Trophoblast cell (in vitro differentiated cells and primary cell): ENCODE measurements around the gene NKX1-2.

Experiments used
- DNase-seq, 2 donors: peaks; one replicate each; pipeline ENCODE4 v3.0.0-alpha.2; 2016
- H2AFZ ChIP-seq: 2 replicates; pipeline ENCODE4 v1.6.1; 2013; ENCODE audit warnings: low read length, moderate library complexity, mild to moderate bottlenecking; ENCODE audit not compliant: insufficient read depth, poor library complexity
- H2AK5ac ChIP-seq: 2 replicates; pipeline ENCODE4 v1.6.1; 2013; ENCODE audit warnings: mild to moderate bottlenecking, low read length
- H2BK120ac ChIP-seq: 2 replicates; pipeline ENCODE4 v1.6.1; 2013; ENCODE audit warnings: low read length, mild to moderate bottlenecking, moderate library complexity; ENCODE audit not compliant: insufficient read depth, poor library complexity
- H2BK12ac ChIP-seq: 2 replicates; pipeline ENCODE4 v1.6.1; 2013; ENCODE audit warnings: mild to moderate bottlenecking, low read length, moderate library complexity
- H2BK5ac ChIP-seq: 2 replicates; pipeline ENCODE4 v1.6.1; 2013; ENCODE audit warnings: low read length, low read depth, moderate library complexity, mild to moderate bottlenecking; ENCODE audit not compliant: poor library complexity
- H3K14ac ChIP-seq: 2 replicates; pipeline ENCODE4 v1.6.1; 2013; ENCODE audit warnings: mild to moderate bottlenecking, low read length
- H3K18ac ChIP-seq: 2 replicates; pipeline ENCODE4 v1.6.1; 2013; ENCODE audit warnings: mild to moderate bottlenecking, low read length
- H3K23ac ChIP-seq: 2 replicates; pipeline ENCODE4 v1.6.1; 2013; ENCODE audit warnings: low read length
- H3K27ac ChIP-seq: 2 replicates; pipeline ENCODE4 v1.5.1; 2013; ENCODE audit warnings: low read depth, mild to moderate bottlenecking, inconsistent platforms, low read length, moderate library complexity
- H3K27me3 ChIP-seq: 2 replicates; pipeline ENCODE4 v1.6.1; 2013; ENCODE audit warnings: inconsistent platforms, mild to moderate bottlenecking, low read length, moderate library complexity; ENCODE audit not compliant: insufficient read depth
- H3K36me3 ChIP-seq, 2 experiments: 1 replicate in 1 of 2; 2 replicates in 1 of 2; pipeline ENCODE4 v1.6.1; 2013; ENCODE audit warnings: low read length in 2 of 2, mild to moderate bottlenecking in 2 of 2, moderate library complexity in 1 of 2; ENCODE audit not compliant: insufficient read depth in 2 of 2, control insufficient read depth in 1 of 2
- H3K4ac ChIP-seq: 2 replicates; pipeline ENCODE4 v1.6.1; 2013; ENCODE audit warnings: low read depth, mild to moderate bottlenecking, low read length, moderate library complexity
- H3K4me1 ChIP-seq, 2 experiments: 1 replicate in 1 of 2; 2 replicates in 1 of 2; pipeline ENCODE4 v1.6.1; 2013; ENCODE audit warnings: low read length in 2 of 2, mild to moderate bottlenecking in 2 of 2, moderate library complexity in 1 of 2; ENCODE audit not compliant: insufficient read depth in 2 of 2, control insufficient read depth in 1 of 2
- H3K4me2 ChIP-seq: 2 replicates; pipeline ENCODE4 v1.6.1; 2013; ENCODE audit warnings: inconsistent platforms, mild to moderate bottlenecking, low read length, moderate library complexity
- H3K4me3 ChIP-seq: 2 replicates; pipeline ENCODE4 v1.5.1; 2013; ENCODE audit warnings: mild to moderate bottlenecking, low read depth, low read length, inconsistent platforms
- H3K79me1 ChIP-seq: one replicate; pipeline ENCODE4 v1.6.1; 2013; ENCODE audit warnings: low read length
- H3K79me2 ChIP-seq: 2 replicates; pipeline ENCODE4 v1.6.1; 2013; ENCODE audit warnings: low read length, mild to moderate bottlenecking; ENCODE audit not compliant: control insufficient read depth, insufficient read depth, poor library complexity
- H3K9ac ChIP-seq: 2 replicates; pipeline ENCODE4 v1.6.1; 2013; ENCODE audit warnings: mild to moderate bottlenecking, low read length
- H3K9me3 ChIP-seq: 2 replicates; pipeline ENCODE4 v1.6.1; 2013; ENCODE audit warnings: low read depth, mild to moderate bottlenecking, control low read depth, inconsistent platforms, low read length; ENCODE audit not compliant: insufficient read depth
- H4K12ac ChIP-seq: 2 replicates; pipeline ENCODE4 v1.6.1; 2013; ENCODE audit warnings: low read depth, mild to moderate bottlenecking, low read length, moderate library complexity
- H4K8ac ChIP-seq: 2 replicates; pipeline ENCODE4 v1.6.1; 2013; ENCODE audit warnings: low read depth, mild to moderate bottlenecking, low read length, moderate library complexity
- H4K91ac ChIP-seq: one replicate; pipeline ENCODE4 v1.6.1; 2013; ENCODE audit warnings: low read depth, mild to moderate bottlenecking, low read length, moderate library complexity
- WGBS: extraction: QIAGEN DNeasy Blood & Tissue Kit; methylation state at CpG from one replicate; pipeline ENCODE4 v1.1.7; 2013; ENCODE audit warnings: missing lambda C conversion rate; ENCODE audit not compliant: insufficient read length, insufficient coverage; ENCODE audit errors: extremely low coverage; 5-methylcytosine and 5-hydroxymethylcytosine counted together

Gene NKX1-2

DNA sequence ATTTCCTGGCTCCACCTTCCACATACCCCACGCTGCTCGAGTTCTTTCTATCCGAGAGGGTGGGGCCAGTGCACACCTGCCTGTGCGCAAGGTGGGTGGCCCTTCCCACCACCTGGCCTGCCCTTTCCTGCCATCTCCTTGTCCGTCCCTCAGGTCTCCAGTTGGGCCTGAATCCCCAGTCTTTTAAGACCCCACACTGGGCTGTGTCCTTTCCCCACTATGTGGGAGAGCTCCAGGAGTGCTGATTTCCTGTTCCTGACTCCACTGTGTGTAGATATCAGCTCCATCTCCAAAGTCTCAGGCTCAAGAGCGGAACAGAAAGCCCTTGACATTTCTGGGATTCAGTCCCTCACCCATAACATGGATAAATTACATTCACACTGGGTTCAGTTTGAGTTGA lies 31.9 kb upstream of the NKX1-2 start:
- Histone ChIP-seq H3K27me3 (no peaks in the 10 kb centered on the region), H2AK5ac (no peak overlapping the region), H3K23ac (no peak overlapping the region), H3K4me2 (no peak overlapping the region), H2AFZ (no peak overlapping the region), H3K9me3 (peaks cover 3% of the 10 kb centered on the region), H4K91ac (no peak overlapping the region), H3K4ac (no peak overlapping the region), H2BK120ac (no peak overlapping the region), H3K14ac (no peak overlapping the region), H3K36me3 (no peaks in the 10 kb centered on the region), H2BK12ac (no peak overlapping the region), H2BK5ac (no peak overlapping the region), H3K79me1 (no peaks in the 10 kb centered on the region), H3K79me2 (no peaks in the 10 kb centered on the region), H3K27ac (no peak overlapping the region), H4K8ac (no peak overlapping the region), H3K4me1 (peaks cover 3 to 18% of the 10 kb centered on the region in 2 experiments), H3K18ac (no peak overlapping the region), H3K9ac (no peak overlapping the region), H3K4me3 (no peak overlapping the region), H4K12ac (no peak overlapping the region)
- no CpG with 5 or more reads among the region's 6 CpGs for WGBS
- DNase-seq: no peak

GRCh38 chr10:124480860-124481259 lies 31.0 kb upstream of the NKX1-2 start:
- no peak for DNase-seq
- Histone ChIP-seq H3K36me3 (no peaks in the 10 kb centered on the region), H4K8ac (no peak overlapping the region), H2BK120ac (no peak overlapping the region), H3K4me3 (no peak overlapping the region), H3K4me2 (no peak overlapping the region), H2AK5ac (no peak overlapping the region), H4K12ac (no peak overlapping the region), H3K18ac (no peak overlapping the region), H2BK5ac (no peak overlapping the region), H3K27me3 (no peaks in the 10 kb centered on the region), H3K79me2 (no peaks in the 10 kb centered on the region), H2AFZ (no peak overlapping the region), H3K14ac (no peak overlapping the region), H3K4me1 (peaks cover 3 to 18% of the 10 kb centered on the region in 2 experiments), H3K23ac (no peak overlapping the region), H3K79me1 (no peaks in the 10 kb centered on the region), H3K27ac (no peak overlapping the region), H2BK12ac (no peak overlapping the region), H3K9me3 (peaks cover 3% of the 10 kb centered on the region), H4K91ac (no peak overlapping the region), H3K9ac (no peak overlapping the region), H3K4ac (no peak overlapping the region)
- no CpG with 5 or more reads among the region's 5 CpGs for WGBS

DNA sequence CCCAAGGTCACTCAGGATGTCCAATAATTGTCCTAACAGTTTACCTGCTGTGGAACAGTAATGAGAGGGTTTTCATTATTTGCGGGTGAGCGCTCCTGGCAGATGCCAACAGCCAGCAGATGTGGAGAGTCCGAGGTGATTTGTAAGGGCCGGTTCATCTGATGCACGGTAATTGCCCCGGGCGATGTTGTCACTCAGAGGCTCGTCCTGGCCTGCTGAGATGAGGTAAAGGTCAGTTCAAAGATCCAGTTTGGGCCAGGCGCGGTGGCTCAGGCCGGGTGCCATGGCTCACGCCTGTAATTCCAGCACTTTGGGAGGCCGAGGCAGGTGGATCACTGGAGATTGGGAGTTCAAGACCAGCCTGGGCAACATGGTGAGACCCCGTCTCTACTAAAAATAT lies 28.7 kb upstream of the NKX1-2 start:
- Histone ChIP-seq H4K12ac (no peak overlapping the region), H4K91ac (no peak overlapping the region), H2BK5ac (no peak overlapping the region), H3K36me3 (no peaks in the 10 kb centered on the region), H3K27ac (no peak overlapping the region), H3K23ac (no peak overlapping the region), H3K4me2 (no peak overlapping the region), H3K4ac (no peak overlapping the region), H3K79me2 (no peaks in the 10 kb centered on the region), H3K4me1 (peaks cover 3 to 18% of the 10 kb centered on the region in 2 experiments), H4K8ac (no peak overlapping the region), H3K18ac (no peak overlapping the region), H3K79me1 (no peaks in the 10 kb centered on the region), H3K27me3 (no peaks in the 10 kb centered on the region), H2AK5ac (no peak overlapping the region), H2AFZ (no peak overlapping the region), H3K9me3 (peaks cover 3% of the 10 kb centered on the region), H3K9ac (no peak overlapping the region), H2BK120ac (no peak overlapping the region), H3K4me3 (no peak overlapping the region), H2BK12ac (no peak overlapping the region), H3K14ac (no peak overlapping the region)
- peak; percentile 93 to 96 for DNase-seq
- WGBS: no CpG with 5 or more reads among the region's 14 CpGs

DNA sequence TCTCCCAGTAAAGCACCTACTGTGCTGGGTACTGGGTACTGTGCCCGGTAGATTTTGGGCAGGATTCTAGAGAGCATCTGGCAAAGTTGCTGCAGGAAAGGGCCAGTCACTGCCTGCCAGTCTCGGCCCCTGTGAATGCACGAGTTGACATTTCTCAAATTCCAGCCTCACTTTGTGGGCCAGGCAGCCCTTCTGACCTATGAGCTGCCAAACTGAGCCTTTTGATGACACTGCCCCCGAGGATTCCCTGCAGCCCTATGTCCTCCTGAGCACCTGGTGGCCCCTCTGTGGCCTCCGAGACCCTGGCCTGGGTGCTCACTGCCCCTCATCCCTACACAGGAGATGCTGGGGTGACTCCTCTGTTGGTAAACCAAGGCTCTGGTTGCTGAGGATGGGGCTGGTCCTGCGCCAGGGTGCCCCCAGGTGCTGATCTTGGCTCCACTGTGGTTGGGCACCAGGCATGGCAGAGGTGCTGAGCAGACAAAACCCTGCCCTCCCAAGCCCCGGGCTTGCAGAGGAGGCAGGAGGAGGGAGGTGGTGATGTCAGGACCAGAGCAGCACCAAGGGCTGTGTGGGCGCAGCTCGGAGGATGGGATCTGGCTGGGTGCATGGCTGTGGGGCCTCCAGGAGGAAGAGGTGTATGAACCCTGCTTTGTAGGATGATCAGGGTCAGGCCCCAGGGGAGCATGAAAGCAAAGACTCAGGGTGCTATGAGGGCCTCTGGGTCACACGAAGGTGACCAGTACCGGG lies 28.0 kb upstream of the NKX1-2 start:
- Histone ChIP-seq H2BK12ac (no peak overlapping the region), H2AK5ac (no peak overlapping the region), H3K9ac (no peak overlapping the region), H3K9me3 (no peaks in the 10 kb centered on the region), H2AFZ (no peak overlapping the region), H3K23ac (no peak overlapping the region), H2BK120ac (no peak overlapping the region), H2BK5ac (no peak overlapping the region), H3K27me3 (no peaks in the 10 kb centered on the region), H3K4me2 (no peak overlapping the region), H3K4me1 (peaks cover 3 to 18% of the 10 kb centered on the region in 2 experiments), H3K79me2 (no peaks in the 10 kb centered on the region), H3K36me3 (no peaks in the 10 kb centered on the region), H3K4ac (no peak overlapping the region), H4K12ac (no peak overlapping the region), H4K8ac (no peak overlapping the region), H3K27ac (no peak overlapping the region), H3K18ac (no peak overlapping the region), H4K91ac (no peak overlapping the region), H3K79me1 (no peaks in the 10 kb centered on the region), H3K4me3 (no peak overlapping the region), H3K14ac (no peak overlapping the region)
- WGBS: no CpG with 5 or more reads among the region's 11 CpGs
- peak in 1 of 2 donors; percentile 73 for DNase-seq
